Glutamatergic neuron (in vitro differentiated cells): ENCODE data around the gene BAIAP2L1. TPM values are rescaled to one million over a fixed set of nuclear protein-coding genes. Genes with fewer than 3 reads are reported as not detected.

Experiments used
- DNase-seq: peaks from one replicate; pipeline ENCODE4 v3.0.0; 2022
- H3K27ac Mint-ChIP-seq: one replicate; pipeline ENCODE4 v1.8.0; 2020; ENCODE audit warnings: mild to moderate bottlenecking, mixed read lengths, inconsistent platforms; ENCODE audit not compliant: unreplicated experiment
- H3K27me3 Mint-ChIP-seq: one replicate; pipeline ENCODE4 v1.8.0; 2020; ENCODE audit warnings: mild to moderate bottlenecking, moderate library complexity, mixed read lengths, inconsistent platforms; ENCODE audit not compliant: unreplicated experiment
- H3K36me3 Mint-ChIP-seq: one replicate; pipeline ENCODE4 v1.8.0; 2020; ENCODE audit warnings: mild to moderate bottlenecking, mixed read lengths, inconsistent platforms; ENCODE audit not compliant: unreplicated experiment
- H3K4me1 Mint-ChIP-seq: one replicate; pipeline ENCODE4 v1.8.0; 2020; ENCODE audit warnings: mild to moderate bottlenecking, low read depth, mixed read lengths, inconsistent platforms; ENCODE audit not compliant: unreplicated experiment
- H3K4me3 Mint-ChIP-seq: one replicate; pipeline ENCODE4 v1.8.0; 2020; ENCODE audit warnings: mild to moderate bottlenecking, mixed read lengths, inconsistent platforms; ENCODE audit not compliant: unreplicated experiment
- H3K9me3 Mint-ChIP-seq: one replicate; pipeline ENCODE4 v1.8.0; 2020; ENCODE audit warnings: mild to moderate bottlenecking, moderate library complexity, mixed read lengths, inconsistent platforms; ENCODE audit not compliant: unreplicated experiment
- CTCF ChIP-seq: fragments of 200-600 bp; sonication (generic); IDR thresholded peaks from one replicate; pipeline ENCODE4 v1.5.0; 2021; ENCODE audit not compliant: partially characterized antibody, unreplicated experiment
- total RNA-seq: library from RNA; stranded (reverse); fragmentation: NEBNext Ultra II Directional; extraction: Animal tissue kit (Norgen Biotek cat#: 25700); gene quantifications from one replicate; pipeline ENCODE4 v1.2.1, GENCODE V29; 2021; ENCODE audit not compliant: unreplicated experiment

The BAIAP2L1 gene
- total RNA-seq, 1 donor from 2014 or later: 0.66 TPM

- Mint-ChIP-seq H3K27me3 (no peaks in the 10 kb centered on the region), H3K4me1 (peaks cover 2% of the 10 kb centered on the region), H3K36me3 (no peaks in the 10 kb centered on the region), H3K9me3 (no peaks in the 10 kb centered on the region), H3K27ac (no peak overlapping the region), H3K4me3 (no peak overlapping the region)
- no peak for TF ChIP-seq CTCF
- no peak for DNase-seq
These were observed 71.0 kb downstream of the BAIAP2L1 start for GRCh38 chr7:98329791-98330373.

DNA sequence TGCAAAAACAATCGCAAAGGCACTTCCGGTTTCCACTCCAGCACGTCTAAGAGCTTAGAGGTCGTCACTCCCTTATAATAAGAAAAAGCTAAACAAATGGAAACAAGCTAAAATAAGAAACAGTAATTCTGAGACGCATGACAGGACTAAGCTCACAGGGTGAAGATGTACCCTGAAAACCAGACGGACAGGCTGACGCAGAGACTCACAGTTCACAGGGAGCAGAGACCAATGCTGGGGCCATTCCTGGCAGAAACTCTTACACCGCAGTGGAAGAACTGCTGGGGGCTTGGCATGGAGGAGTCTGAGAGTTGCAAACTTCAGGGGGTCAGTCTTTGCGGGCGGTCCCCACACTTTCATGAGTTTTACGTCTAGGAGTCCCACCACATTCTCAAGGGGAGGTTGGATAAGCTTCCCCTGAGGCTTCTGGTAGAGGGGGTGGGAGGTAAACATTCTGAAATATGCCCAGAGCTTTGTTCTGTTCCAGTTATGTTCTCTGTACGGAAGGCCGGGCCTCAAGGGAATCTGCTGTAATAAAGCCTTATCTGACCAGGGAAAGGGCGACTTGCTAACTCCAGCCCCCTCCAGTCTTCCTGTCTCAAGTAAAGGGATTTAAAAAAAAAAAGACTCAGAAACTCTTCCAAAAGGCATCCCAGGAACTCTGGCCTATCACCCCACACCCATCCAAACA is 71.6 kb downstream of the BAIAP2L1 start:
- H3K4me1 Mint-ChIP-seq: peaks cover 2% of the 10 kb centered on the region
- H3K4me3 Mint-ChIP-seq: no peak overlapping the region
- DNase-seq: no peak
- H3K36me3 Mint-ChIP-seq: no peaks in the 10 kb centered on the region
- no peaks in the 10 kb centered on the region for H3K27me3 Mint-ChIP-seq
- H3K9me3 Mint-ChIP-seq: no peaks in the 10 kb centered on the region
- no peak for TF ChIP-seq CTCF
- no peak overlapping the region for H3K27ac Mint-ChIP-seq

- H3K27ac Mint-ChIP-seq: no peak overlapping the region
- no peak for DNase-seq
- no peak for TF ChIP-seq CTCF
- no peaks in the 10 kb centered on the region for H3K36me3 Mint-ChIP-seq
- no peak overlapping the region for H3K4me3 Mint-ChIP-seq
- H3K9me3 Mint-ChIP-seq: no peaks in the 10 kb centered on the region
- peaks cover 2% of the 10 kb centered on the region for H3K4me1 Mint-ChIP-seq
- no peaks in the 10 kb centered on the region for H3K27me3 Mint-ChIP-seq
These were observed 76.1 kb downstream of the BAIAP2L1 start for GRCh38 chr7:98324782-98325181.

DNA sequence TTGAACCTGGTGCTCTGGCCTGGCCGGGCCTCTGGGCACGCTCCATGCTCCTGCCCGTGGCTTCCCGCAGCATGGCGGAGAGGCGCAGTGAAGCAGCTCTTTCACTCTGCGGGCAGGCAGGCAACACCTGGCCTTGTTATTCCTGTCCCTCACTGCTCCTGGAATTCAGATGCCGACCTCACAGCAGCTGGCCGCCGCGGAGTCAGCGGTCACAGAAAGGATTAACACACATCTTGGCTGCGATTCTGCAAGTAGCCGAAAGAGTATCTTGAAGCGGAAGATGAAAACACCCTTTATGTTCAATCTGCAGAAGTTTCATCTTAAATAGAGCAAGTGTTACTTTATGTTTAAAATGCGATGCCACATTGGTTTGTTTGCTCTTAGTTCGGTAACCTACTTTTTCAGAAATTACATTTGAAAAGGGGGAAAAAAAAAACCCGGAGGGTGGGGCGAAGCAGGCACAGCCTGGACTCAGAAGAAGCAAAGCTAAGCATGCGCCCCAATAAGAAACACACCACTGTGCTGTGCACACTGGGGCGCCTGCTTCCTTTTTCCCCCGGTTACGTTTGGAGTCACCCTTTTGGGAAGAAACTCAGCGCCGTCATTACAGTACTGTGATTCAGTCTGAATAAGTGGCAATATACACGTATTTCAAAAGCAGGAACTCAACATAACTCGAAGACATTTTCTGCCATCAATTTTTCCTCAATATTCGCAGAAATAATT is 77.1 kb downstream of the BAIAP2L1 start:
- DNase-seq: no peak
- H3K4me1 Mint-ChIP-seq: no peaks in the 10 kb centered on the region
- H3K4me3 Mint-ChIP-seq: no peak overlapping the region
- no peaks in the 10 kb centered on the region for H3K9me3 Mint-ChIP-seq
- no peaks in the 10 kb centered on the region for H3K27me3 Mint-ChIP-seq
- no peaks in the 10 kb centered on the region for H3K36me3 Mint-ChIP-seq
- TF ChIP-seq CTCF: no peak
- H3K27ac Mint-ChIP-seq: no peak overlapping the region
